Trophoblast cell (in vitro differentiated cells and primary cell): ENCODE results near the gene NOLC1.

Experiments
- DNase-seq, 2 donors: peaks; one replicate each; pipeline ENCODE4 v3.0.0-alpha.2; 2016
- H2AFZ ChIP-seq: 2 replicates; pipeline ENCODE4 v1.6.1; 2013; ENCODE audit warnings: low read length, moderate library complexity, mild to moderate bottlenecking; ENCODE audit not compliant: insufficient read depth, poor library complexity
- H2AK5ac ChIP-seq: 2 replicates; pipeline ENCODE4 v1.6.1; 2013; ENCODE audit warnings: mild to moderate bottlenecking, low read length
- H2BK120ac ChIP-seq: 2 replicates; pipeline ENCODE4 v1.6.1; 2013; ENCODE audit warnings: low read length, mild to moderate bottlenecking, moderate library complexity; ENCODE audit not compliant: insufficient read depth, poor library complexity
- H2BK12ac ChIP-seq: 2 replicates; pipeline ENCODE4 v1.6.1; 2013; ENCODE audit warnings: mild to moderate bottlenecking, low read length, moderate library complexity
- H2BK5ac ChIP-seq: 2 replicates; pipeline ENCODE4 v1.6.1; 2013; ENCODE audit warnings: low read length, low read depth, moderate library complexity, mild to moderate bottlenecking; ENCODE audit not compliant: poor library complexity
- H3K14ac ChIP-seq: 2 replicates; pipeline ENCODE4 v1.6.1; 2013; ENCODE audit warnings: mild to moderate bottlenecking, low read length
- H3K18ac ChIP-seq: 2 replicates; pipeline ENCODE4 v1.6.1; 2013; ENCODE audit warnings: mild to moderate bottlenecking, low read length
- H3K23ac ChIP-seq: 2 replicates; pipeline ENCODE4 v1.6.1; 2013; ENCODE audit warnings: low read length
- H3K27ac ChIP-seq: 2 replicates; pipeline ENCODE4 v1.5.1; 2013; ENCODE audit warnings: low read depth, mild to moderate bottlenecking, inconsistent platforms, low read length, moderate library complexity
- H3K27me3 ChIP-seq: 2 replicates; pipeline ENCODE4 v1.6.1; 2013; ENCODE audit warnings: inconsistent platforms, mild to moderate bottlenecking, low read length, moderate library complexity; ENCODE audit not compliant: insufficient read depth
- H3K36me3 ChIP-seq, 2 experiments: 1 replicate in 1 of 2; 2 replicates in 1 of 2; pipeline ENCODE4 v1.6.1; 2013; ENCODE audit warnings: low read length in 2 of 2, mild to moderate bottlenecking in 2 of 2, moderate library complexity in 1 of 2; ENCODE audit not compliant: insufficient read depth in 2 of 2, control insufficient read depth in 1 of 2
- H3K4ac ChIP-seq: 2 replicates; pipeline ENCODE4 v1.6.1; 2013; ENCODE audit warnings: low read depth, mild to moderate bottlenecking, low read length, moderate library complexity
- H3K4me1 ChIP-seq, 2 experiments: 1 replicate in 1 of 2; 2 replicates in 1 of 2; pipeline ENCODE4 v1.6.1; 2013; ENCODE audit warnings: low read length in 2 of 2, mild to moderate bottlenecking in 2 of 2, moderate library complexity in 1 of 2; ENCODE audit not compliant: insufficient read depth in 2 of 2, control insufficient read depth in 1 of 2
- H3K4me2 ChIP-seq: 2 replicates; pipeline ENCODE4 v1.6.1; 2013; ENCODE audit warnings: inconsistent platforms, mild to moderate bottlenecking, low read length, moderate library complexity
- H3K4me3 ChIP-seq: 2 replicates; pipeline ENCODE4 v1.5.1; 2013; ENCODE audit warnings: mild to moderate bottlenecking, low read depth, low read length, inconsistent platforms
- H3K79me1 ChIP-seq: one replicate; pipeline ENCODE4 v1.6.1; 2013; ENCODE audit warnings: low read length
- H3K79me2 ChIP-seq: 2 replicates; pipeline ENCODE4 v1.6.1; 2013; ENCODE audit warnings: low read length, mild to moderate bottlenecking; ENCODE audit not compliant: control insufficient read depth, insufficient read depth, poor library complexity
- H3K9ac ChIP-seq: 2 replicates; pipeline ENCODE4 v1.6.1; 2013; ENCODE audit warnings: mild to moderate bottlenecking, low read length
- H3K9me3 ChIP-seq: 2 replicates; pipeline ENCODE4 v1.6.1; 2013; ENCODE audit warnings: low read depth, mild to moderate bottlenecking, control low read depth, inconsistent platforms, low read length; ENCODE audit not compliant: insufficient read depth
- H4K12ac ChIP-seq: 2 replicates; pipeline ENCODE4 v1.6.1; 2013; ENCODE audit warnings: low read depth, mild to moderate bottlenecking, low read length, moderate library complexity
- H4K8ac ChIP-seq: 2 replicates; pipeline ENCODE4 v1.6.1; 2013; ENCODE audit warnings: low read depth, mild to moderate bottlenecking, low read length, moderate library complexity
- H4K91ac ChIP-seq: one replicate; pipeline ENCODE4 v1.6.1; 2013; ENCODE audit warnings: low read depth, mild to moderate bottlenecking, low read length, moderate library complexity
- WGBS: extraction: QIAGEN DNeasy Blood & Tissue Kit; methylation state at CpG from one replicate; pipeline ENCODE4 v1.1.7; 2013; ENCODE audit warnings: missing lambda C conversion rate; ENCODE audit not compliant: insufficient read length, insufficient coverage; ENCODE audit errors: extremely low coverage; 5-methylcytosine and 5-hydroxymethylcytosine counted together

NOLC1 gene

GRCh38 chr10:102184606-102185005 lies 32.4 kb downstream of the NOLC1 start:
- no peak overlapping the region for H3K9ac ChIP-seq
- WGBS: no CpG with 5 or more reads among the region's 2 CpGs

GRCh38 chr10:102185272-102185671 lies 33.1 kb downstream of the NOLC1 start:
- no peak for DNase-seq
- H2BK12ac ChIP-seq: no peak overlapping the region
- no peaks in the 10 kb centered on the region for H3K79me1 ChIP-seq
- no peak overlapping the region for H3K9ac ChIP-seq
- H3K36me3 ChIP-seq: no peaks in the 10 kb centered on the region
- no peaks in the 10 kb centered on the region for H3K27me3 ChIP-seq
- no peak overlapping the region for H2BK120ac ChIP-seq
- no peak overlapping the region for H4K91ac ChIP-seq
- no peak overlapping the region for H4K8ac ChIP-seq
- no peak overlapping the region for H3K14ac ChIP-seq
- H4K12ac ChIP-seq: no peak overlapping the region
- no CpG with 5 or more reads among the region's 2 CpGs for WGBS
- no peak overlapping the region for H2AFZ ChIP-seq
- H3K9me3 ChIP-seq: peaks cover 18% of the 10 kb centered on the region
- H3K4me1 ChIP-seq: no peaks in the 10 kb centered on the region
- no peak overlapping the region for H3K4me2 ChIP-seq
- H3K4me3 ChIP-seq: no peak overlapping the region
- H3K18ac ChIP-seq: no peak overlapping the region
- no peak overlapping the region for H2BK5ac ChIP-seq
- H3K27ac ChIP-seq: no peak overlapping the region
- H3K4ac ChIP-seq: no peak overlapping the region
- no peak overlapping the region for H2AK5ac ChIP-seq
- no peaks in the 10 kb centered on the region for H3K79me2 ChIP-seq
- no peak overlapping the region for H3K23ac ChIP-seq

More at GRCh38 chr10:102184606-102185005, 32.4 kb downstream of the NOLC1 start:
- Histone ChIP-seq H2BK12ac (no peak overlapping the region), H3K27me3 (no peaks in the 10 kb centered on the region), H3K79me1 (no peaks in the 10 kb centered on the region), H3K18ac (no peak overlapping the region), H2BK120ac (no peak overlapping the region), H4K91ac (no peak overlapping the region), H3K4me3 (no peak overlapping the region), H3K36me3 (no peaks in the 10 kb centered on the region), H2BK5ac (no peak overlapping the region), H2AFZ (no peak overlapping the region), H3K27ac (no peak overlapping the region), H4K8ac (no peak overlapping the region), H3K23ac (no peak overlapping the region), H3K4me2 (no peak overlapping the region), H3K4me1 (no peaks in the 10 kb centered on the region), H3K79me2 (no peaks in the 10 kb centered on the region), H3K9me3 (peaks cover 16% of the 10 kb centered on the region), H3K14ac (no peak overlapping the region), H4K12ac (no peak overlapping the region), H2AK5ac (no peak overlapping the region), H3K4ac (no peak overlapping the region)
- no peak for DNase-seq

- H3K9ac ChIP-seq: no peak overlapping the region
- H3K27ac ChIP-seq: no peak overlapping the region
- H3K4me3 ChIP-seq: no peak overlapping the region
- no peak overlapping the region for H4K12ac ChIP-seq
- H2BK12ac ChIP-seq: no peak overlapping the region
- DNase-seq: no peak
- H3K4ac ChIP-seq: no peak overlapping the region
- H3K79me1 ChIP-seq: no peaks in the 10 kb centered on the region
- no peak overlapping the region for H2BK120ac ChIP-seq
- no peak overlapping the region for H4K91ac ChIP-seq
- H3K14ac ChIP-seq: no peak overlapping the region
- no peak overlapping the region for H2AK5ac ChIP-seq
- no peak overlapping the region for H2BK5ac ChIP-seq
- no peak overlapping the region for H3K23ac ChIP-seq
- H3K18ac ChIP-seq: no peak overlapping the region
- H2AFZ ChIP-seq: no peak overlapping the region
- H3K4me2 ChIP-seq: no peak overlapping the region
- H3K9me3 ChIP-seq: peaks cover 20% of the 10 kb centered on the region
- H3K4me1 ChIP-seq: no peaks in the 10 kb centered on the region
- WGBS: no CpG with 5 or more reads among the region's 15 CpGs
- no peaks in the 10 kb centered on the region for H3K36me3 ChIP-seq
- no peaks in the 10 kb centered on the region for H3K79me2 ChIP-seq
- no peaks in the 10 kb centered on the region for H3K27me3 ChIP-seq
- no peak overlapping the region for H4K8ac ChIP-seq
Observed at GRCh38 chr10:102185811-102186527, 33.8 kb downstream of the NOLC1 start.

- H4K91ac ChIP-seq: no peak overlapping the region
- no peak overlapping the region for H2BK12ac ChIP-seq
- H3K79me2 ChIP-seq: no peaks in the 10 kb centered on the region
- DNase-seq: no peak
- H4K8ac ChIP-seq: no peak overlapping the region
- H2AFZ ChIP-seq: no peak overlapping the region
- WGBS: no CpG with 5 or more reads among the region's 3 CpGs
- H3K18ac ChIP-seq: no peak overlapping the region
- H3K27me3 ChIP-seq: no peaks in the 10 kb centered on the region
- no peak overlapping the region for H2AK5ac ChIP-seq
- H3K4ac ChIP-seq: no peak overlapping the region
- no peaks in the 10 kb centered on the region for H3K4me1 ChIP-seq
- no peak overlapping the region for H4K12ac ChIP-seq
- H3K4me2 ChIP-seq: no peak overlapping the region
- no peak overlapping the region for H2BK120ac ChIP-seq
- H3K36me3 ChIP-seq: no peaks in the 10 kb centered on the region
- H3K4me3 ChIP-seq: no peak overlapping the region
- no peaks in the 10 kb centered on the region for H3K79me1 ChIP-seq
- no peak overlapping the region for H2BK5ac ChIP-seq
- H3K23ac ChIP-seq: no peak overlapping the region
- H3K9me3 ChIP-seq: peaks cover 31% of the 10 kb centered on the region
- no peak overlapping the region for H3K14ac ChIP-seq
- H3K27ac ChIP-seq: no peak overlapping the region
- no peak overlapping the region for H3K9ac ChIP-seq
Observed at GRCh38 chr10:102188298-102188940, 36.2 kb downstream of the NOLC1 start.
